Activated CD8-positive, alpha-beta T cell treated with anti-CD3 and anti-CD28 coated beads for 36 hours (primary cell): ENCODE data around the gene DENND4A. TPM values are rescaled to one million over a fixed set of nuclear protein-coding genes. Genes with fewer than 3 reads are reported as not detected.

ENCODE experiments used
- ATAC-seq: fragments of 200-7000 bp; cut with Tn5 transposase; one replicate; pipeline ENCODE4 v1.10.0; 2021; ENCODE audit warnings: mild to moderate bottlenecking, moderate library complexity
- CTCF ChIA-PET: fragments of 350-600 bp; sonication (Branson Sonifier 250); formaldehyde crosslinking; loops from one replicate; lab custom pipeline; 2021; ENCODE audit warnings: antibody characterized with exemption; lab: Charles Lee
- POLR2A ChIA-PET: fragments of 350-600 bp; sonication (Branson Sonifier 250); formaldehyde crosslinking; loops from one replicate; lab custom pipeline; 2021; ENCODE audit warnings: antibody characterized with exemption; lab: Charles Lee
- DNase-seq: peaks from one replicate; pipeline ENCODE4 v3.0.0-alpha.2; 2020
- H3K27ac Mint-ChIP-seq: one replicate; pipeline ENCODE4 v1.8.0; 2021; ENCODE audit warnings: mild to moderate bottlenecking, mixed read lengths
- H3K27me3 Mint-ChIP-seq: one replicate; pipeline ENCODE4 v1.8.0; 2021; ENCODE audit warnings: mixed read lengths
- H3K36me3 Mint-ChIP-seq: one replicate; pipeline ENCODE4 v1.8.0; 2021; ENCODE audit warnings: low read depth, mixed read lengths
- H3K4me1 Mint-ChIP-seq: one replicate; pipeline ENCODE4 v1.8.0; 2021; ENCODE audit warnings: low read depth, mixed read lengths
- H3K4me3 Mint-ChIP-seq: one replicate; pipeline ENCODE4 v1.8.0; 2021; ENCODE audit warnings: mild to moderate bottlenecking, moderate library complexity, mixed read lengths
- H3K9me3 Mint-ChIP-seq: one replicate; pipeline ENCODE4 v1.8.0; 2021; ENCODE audit warnings: mixed read lengths
- intact Hi-C: fragments of 100-400 bp; cut with micrococcal nuclease; formaldehyde crosslinking; loops from one replicate; pipeline ENCODE4 v1.10.0; 2022
- total RNA-seq, 2 experiments: library from RNA; stranded (reverse); gene quantifications; one replicate each; pipeline ENCODE4 v1.2.3, GENCODE V29; 2021
- TF ChIP-seq, protein P1 (sequence below): fragments of 200-600 bp; IDR thresholded peaks from one replicate; pipeline ENCODE4 v1.8.0; 2022; ENCODE audit warnings: antibody characterized with exemption, mild to moderate bottlenecking

Gene DENND4A
- total RNA-seq, 2 experiments from 2014 or later: 53.1 to 54.7 TPM

DNA sequence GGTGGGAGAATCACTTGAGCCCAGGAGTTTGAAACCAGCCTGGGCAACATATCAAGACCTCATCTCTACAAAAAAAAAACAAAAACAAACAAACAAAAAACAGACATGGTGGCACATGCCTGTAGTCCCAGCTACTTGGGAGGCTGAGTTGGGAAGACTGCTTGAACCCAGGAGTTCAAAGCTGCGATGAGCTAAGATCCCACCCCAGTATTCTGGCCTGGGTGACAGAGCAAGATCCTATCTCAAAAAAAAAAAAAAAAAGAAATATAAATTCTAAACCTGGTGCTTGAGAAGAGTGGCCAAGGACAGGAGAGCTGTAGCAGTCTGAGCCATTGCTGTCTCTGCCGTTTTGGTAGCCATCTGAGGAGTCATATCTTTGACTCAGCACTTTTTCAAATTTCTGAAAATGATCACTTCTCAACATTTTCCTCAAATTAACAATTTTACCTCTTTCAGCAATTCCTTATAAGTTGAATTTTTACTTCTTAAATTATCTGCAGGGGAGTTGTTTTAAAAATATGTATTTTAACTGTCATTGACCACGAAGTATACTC is 3.6 kb upstream of the DENND4A start:
- CTCF ChIA-PET: interaction anchor here (1.3 to 1.4 kb wide), 2 partner anchors 25 to 37 kb away, joined by 3 to 4 read pairs; no protein-coding TSS in a partner anchor
- Mint-ChIP-seq H3K9me3 (no peaks in the 10 kb centered on the region), H3K4me3 (no peak overlapping the region), H3K4me1 (peaks cover 45% of the 10 kb centered on the region), H3K36me3 (peaks cover 9% of the 10 kb centered on the region), H3K27me3 (no peaks in the 10 kb centered on the region), H3K27ac (peak overlapping the region; percentile 72)
- DNase-seq (no peak), ATAC-seq (no peak)
- POLR2A ChIA-PET: interaction anchor here (1.0 kb wide), 1 partner anchor 9 kb away, joined by 3 read pairs; no protein-coding TSS in a partner anchor
- TF ChIP-seq, protein P1, sequence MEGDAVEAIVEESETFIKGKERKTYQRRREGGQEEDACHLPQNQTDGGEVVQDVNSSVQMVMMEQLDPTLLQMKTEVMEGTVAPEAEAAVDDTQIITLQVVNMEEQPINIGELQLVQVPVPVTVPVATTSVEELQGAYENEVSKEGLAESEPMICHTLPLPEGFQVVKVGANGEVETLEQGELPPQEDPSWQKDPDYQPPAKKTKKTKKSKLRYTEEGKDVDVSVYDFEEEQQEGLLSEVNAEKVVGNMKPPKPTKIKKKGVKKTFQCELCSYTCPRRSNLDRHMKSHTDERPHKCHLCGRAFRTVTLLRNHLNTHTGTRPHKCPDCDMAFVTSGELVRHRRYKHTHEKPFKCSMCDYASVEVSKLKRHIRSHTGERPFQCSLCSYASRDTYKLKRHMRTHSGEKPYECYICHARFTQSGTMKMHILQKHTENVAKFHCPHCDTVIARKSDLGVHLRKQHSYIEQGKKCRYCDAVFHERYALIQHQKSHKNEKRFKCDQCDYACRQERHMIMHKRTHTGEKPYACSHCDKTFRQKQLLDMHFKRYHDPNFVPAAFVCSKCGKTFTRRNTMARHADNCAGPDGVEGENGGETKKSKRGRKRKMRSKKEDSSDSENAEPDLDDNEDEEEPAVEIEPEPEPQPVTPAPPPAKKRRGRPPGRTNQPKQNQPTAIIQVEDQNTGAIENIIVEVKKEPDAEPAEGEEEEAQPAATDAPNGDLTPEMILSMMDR: no peak
- intact Hi-C loops: no loop called here

DNA sequence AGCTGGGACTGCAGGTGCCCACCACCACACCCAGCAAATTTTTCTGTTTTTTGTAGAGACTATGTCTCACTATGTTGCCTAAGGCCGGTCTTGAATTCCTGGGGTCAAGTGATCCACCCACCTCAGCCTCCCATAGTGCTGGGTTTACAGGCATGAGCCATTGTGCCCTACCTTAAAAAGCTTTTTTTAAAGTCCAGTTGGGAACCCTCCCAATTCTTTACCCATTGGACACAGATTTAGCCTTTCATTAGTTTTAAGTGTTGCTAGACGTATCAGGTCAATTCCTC is 1.7 kb upstream of the DENND4A start:
- Mint-ChIP-seq H3K4me1 (peaks cover 55% of the 10 kb centered on the region), H3K9me3 (no peaks in the 10 kb centered on the region), H3K27me3 (no peaks in the 10 kb centered on the region), H3K4me3 (peak overlapping the region; percentile 96), H3K27ac (peak overlapping the region; percentile 98), H3K36me3 (peaks cover 17% of the 10 kb centered on the region)
- ChIA-PET POLR2A (interaction anchor here (0.6 to 6.2 kb wide), 10 partner anchors 9 to 489 kb away, joined by 3 to 82 read pairs (median 6); partner anchors contain the start of gene RNU5B-1), CTCF (interaction anchor here (0.9 to 4.5 kb wide), 8 partner anchors 11 to 69 kb away, joined by 3 to 19 read pairs (median 4); no protein-coding TSS in a partner anchor)
- no peak for DNase-seq
- intact Hi-C loops: loop anchor here (5.0 kb wide), 1 partner anchor 34 kb away; no protein-coding TSS in a partner anchor
- TF ChIP-seq, protein P1: no peak
- no peak for ATAC-seq

DNA sequence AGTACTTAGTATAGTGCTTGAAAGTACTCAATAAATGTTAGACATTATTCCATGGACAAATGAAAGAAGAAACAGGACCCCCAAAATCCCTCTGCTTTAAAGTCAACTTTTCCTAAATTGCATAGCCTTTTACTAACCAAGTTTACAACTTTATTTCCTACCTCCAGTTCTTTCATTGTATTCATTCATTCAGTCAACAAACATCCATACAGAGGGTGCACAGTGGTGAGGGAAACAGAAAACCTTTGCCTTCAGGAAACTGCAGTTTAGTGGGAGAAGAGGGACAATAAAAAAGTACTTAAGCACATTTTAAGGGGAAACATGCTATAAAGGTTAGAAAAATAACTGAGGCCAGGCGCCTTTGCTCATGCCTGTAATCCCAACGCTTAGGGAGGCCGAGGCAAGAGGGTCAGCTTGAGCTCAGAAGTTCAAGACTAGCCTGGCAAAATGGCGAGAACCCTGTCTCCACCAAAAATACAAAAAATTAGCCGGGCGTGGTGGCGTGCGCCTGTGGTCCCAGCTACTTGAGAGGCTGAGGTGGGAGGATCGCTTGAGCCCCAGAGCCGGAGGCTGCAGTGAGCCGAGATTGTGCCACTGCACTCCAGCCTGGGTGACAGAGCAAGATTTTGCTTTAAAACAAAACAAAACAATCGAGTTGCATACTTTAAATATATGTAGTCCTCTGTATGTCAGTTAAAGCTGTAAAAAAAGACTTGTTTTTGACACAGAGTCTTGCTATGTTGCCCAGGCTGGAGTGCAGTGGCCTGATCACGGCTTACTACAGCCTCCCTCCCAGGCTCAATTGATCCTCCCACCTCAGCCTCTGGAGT is 1.1 kb upstream of the DENND4A start:
- Mint-ChIP-seq H3K9me3 (no peaks in the 10 kb centered on the region), H3K27ac (peak overlapping the region; percentile 98), H3K4me3 (peak overlapping the region; percentile 96), H3K4me1 (peaks cover 59% of the 10 kb centered on the region), H3K27me3 (no peaks in the 10 kb centered on the region), H3K36me3 (peaks cover 20% of the 10 kb centered on the region)
- no peak for DNase-seq
- intact Hi-C loops: loop anchor here (5.0 kb wide), 1 partner anchor 34 kb away; no protein-coding TSS in a partner anchor
- ChIA-PET CTCF (interaction anchor here (0.8 to 4.5 kb wide), 9 partner anchors 11 to 76 kb away, joined by 3 to 19 read pairs (median 3); partner anchors contain the start of gene RAB11A), POLR2A (interaction anchor here (0.8 to 6.2 kb wide), 17 partner anchors 10 to 489 kb away, joined by 3 to 82 read pairs (median 7); partner anchors contain the start of genes RAB11A and RNU5B-1)
- ATAC-seq: no peak
- TF ChIP-seq, protein P1: no peak

DNA sequence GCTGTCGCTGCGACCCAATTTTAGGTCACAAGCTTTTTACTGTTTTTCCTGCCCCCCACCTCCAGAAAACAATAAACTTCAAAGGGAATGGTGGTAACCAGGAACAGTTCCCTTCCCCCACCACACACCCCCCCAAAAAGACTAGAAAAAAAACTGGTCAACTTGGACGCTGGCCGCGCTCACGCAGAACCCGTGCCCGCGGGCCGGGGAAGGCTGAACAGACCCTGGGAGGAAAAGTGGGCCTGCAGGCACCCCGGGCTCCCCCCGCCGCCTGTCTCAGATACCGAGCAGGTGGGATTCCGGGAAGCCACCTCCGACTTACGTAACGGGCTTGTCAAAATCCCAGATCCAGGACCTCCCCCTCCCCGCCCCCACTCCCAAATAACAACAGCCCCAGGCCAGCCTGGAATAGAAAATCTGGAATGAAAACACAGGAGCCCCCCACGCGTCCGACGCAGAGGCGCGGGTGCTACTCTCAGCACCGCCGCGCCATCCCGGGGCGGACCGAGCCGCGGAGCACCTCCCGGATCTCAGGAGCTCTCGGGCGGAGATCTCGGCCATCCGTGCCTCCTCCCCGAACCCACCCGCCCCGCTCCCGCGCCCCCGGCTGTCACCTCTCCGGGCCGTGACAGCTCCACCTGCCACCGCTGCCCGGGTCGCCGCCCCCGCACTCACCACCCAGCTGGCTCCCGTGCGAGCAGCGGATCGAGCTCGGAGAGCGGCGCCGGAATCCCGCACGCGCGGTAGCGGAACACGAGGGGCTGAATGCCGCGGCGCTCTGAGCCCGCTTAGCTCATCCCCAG is 557 bp downstream of the DENND4A start:
- TF ChIP-seq, protein P1: no peak

More for the DNA sequence above, 557 bp downstream of the DENND4A start:
- H3K36me3 Mint-ChIP-seq: peaks cover 27% of the 10 kb centered on the region
- POLR2A ChIA-PET: interaction anchor here (0.7 to 6.2 kb wide), 22 partner anchors 9 to 487 kb away, joined by 3 to 82 read pairs (median 5); partner anchors contain the start of genes RAB11A and RNU5B-1
- CTCF ChIA-PET: interaction anchor here (0.9 to 4.5 kb wide), 12 partner anchors 11 to 77 kb away, joined by 3 to 15 read pairs (median 4); partner anchors contain the start of gene RAB11A
- peak overlapping the region; percentile 95 for H3K27ac Mint-ChIP-seq
- no peaks in the 10 kb centered on the region for H3K9me3 Mint-ChIP-seq
- peak overlapping the region; percentile 96 for H3K4me3 Mint-ChIP-seq
- intact Hi-C loops: loop anchor here (5.0 kb wide), 1 partner anchor 36 kb away; no protein-coding TSS in a partner anchor
- H3K4me1 Mint-ChIP-seq: peaks cover 60% of the 10 kb centered on the region
- ATAC-seq (peak; percentile 26), DNase-seq (peak; percentile 73)
- H3K27me3 Mint-ChIP-seq: no peaks in the 10 kb centered on the region
